ENCODE results near the gene CEP57L1.
A peak's percentile ranks its signal among the peaks of the same experiment; 100 is the strongest.
"Not testable (repeated sequence)": the region's sequence is repeated elsewhere in the genome, so short reads cannot be mapped to it uniquely, and the experiment has no call there.

CEP57L1 gene

GRCh38 chr6:109087661-109088264 is 7.5 kb upstream of the CEP57L1 start:
- no peak overlapping the region for H3K27ac Mint-ChIP-seq
- no peak overlapping the region for H3K4me3 Mint-ChIP-seq

GRCh38 chr6:109088995-109089394 is 6.3 kb upstream of the CEP57L1 start:
- no peak for DNase-seq (ENCODE audit: low spot score in 2 of 2)
- Mint-ChIP-seq H3K4me1 (peaks cover 40% of the 10 kb centered on the region), H3K9me3 (no peaks in the 10 kb centered on the region), H3K4me3 (no peak overlapping the region), H3K36me3 (no peaks in the 10 kb centered on the region), H3K27ac (no peak overlapping the region)
- ATAC-seq, result no peak

More at GRCh38 chr6:109087661-109088264, 7.5 kb upstream of the CEP57L1 start:
- Mint-ChIP-seq H3K36me3 (no peaks in the 10 kb centered on the region), H3K4me1 (peaks cover 38% of the 10 kb centered on the region), H3K9me3 (no peaks in the 10 kb centered on the region)
- no peak for DNase-seq (ENCODE audit: low spot score in 2 of 2)
- no peak for ATAC-seq

DNA sequence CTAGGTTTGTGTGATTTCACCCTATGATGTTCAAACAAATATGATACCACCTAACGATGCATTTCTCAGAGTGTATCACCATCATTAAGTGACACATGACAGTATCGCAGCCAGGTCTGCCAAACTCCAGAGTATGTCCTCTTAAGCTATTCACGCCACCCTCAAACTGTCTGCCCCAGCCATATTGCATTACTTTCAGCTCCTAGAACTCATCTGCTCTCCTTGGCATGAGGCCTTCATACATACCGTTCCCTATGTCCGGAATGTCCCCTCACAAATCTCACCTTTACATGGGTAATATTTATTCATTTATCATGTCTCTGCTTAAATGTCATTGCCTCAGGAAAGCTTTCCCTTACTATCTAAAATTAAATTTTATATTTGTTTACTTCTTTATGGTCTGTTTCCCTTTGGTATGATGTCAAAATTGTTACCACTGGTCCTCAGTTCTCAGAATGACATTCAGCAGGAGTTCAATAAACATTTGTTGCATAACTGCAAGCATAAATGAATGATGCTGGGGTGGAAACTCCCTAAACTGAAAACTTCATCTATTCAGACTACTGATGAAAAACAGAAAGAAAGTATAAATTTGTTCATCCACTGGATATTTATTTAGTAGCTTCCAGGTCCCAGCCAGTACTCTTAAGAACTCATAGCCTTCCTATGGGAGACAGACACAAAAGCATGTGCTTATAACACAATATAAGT is 3.8 kb upstream of the CEP57L1 start:
- no peak for ATAC-seq
- peak overlapping the region; percentile 88 for H3K4me3 Mint-ChIP-seq
- DNase-seq (ENCODE audit: low spot score in 2 of 2), result no peak
- H3K9me3 Mint-ChIP-seq, result no peaks in the 10 kb centered on the region
- H3K4me1 Mint-ChIP-seq, result peaks cover 50% of the 10 kb centered on the region
- H3K36me3 Mint-ChIP-seq, result peaks cover 10% of the 10 kb centered on the region
- no peak overlapping the region for H3K27ac Mint-ChIP-seq

GRCh38 chr6:109092074-109092473 is 3.2 kb upstream of the CEP57L1 start:
- no peak for ATAC-seq
- no peak overlapping the region for H3K27ac Mint-ChIP-seq

DNA sequence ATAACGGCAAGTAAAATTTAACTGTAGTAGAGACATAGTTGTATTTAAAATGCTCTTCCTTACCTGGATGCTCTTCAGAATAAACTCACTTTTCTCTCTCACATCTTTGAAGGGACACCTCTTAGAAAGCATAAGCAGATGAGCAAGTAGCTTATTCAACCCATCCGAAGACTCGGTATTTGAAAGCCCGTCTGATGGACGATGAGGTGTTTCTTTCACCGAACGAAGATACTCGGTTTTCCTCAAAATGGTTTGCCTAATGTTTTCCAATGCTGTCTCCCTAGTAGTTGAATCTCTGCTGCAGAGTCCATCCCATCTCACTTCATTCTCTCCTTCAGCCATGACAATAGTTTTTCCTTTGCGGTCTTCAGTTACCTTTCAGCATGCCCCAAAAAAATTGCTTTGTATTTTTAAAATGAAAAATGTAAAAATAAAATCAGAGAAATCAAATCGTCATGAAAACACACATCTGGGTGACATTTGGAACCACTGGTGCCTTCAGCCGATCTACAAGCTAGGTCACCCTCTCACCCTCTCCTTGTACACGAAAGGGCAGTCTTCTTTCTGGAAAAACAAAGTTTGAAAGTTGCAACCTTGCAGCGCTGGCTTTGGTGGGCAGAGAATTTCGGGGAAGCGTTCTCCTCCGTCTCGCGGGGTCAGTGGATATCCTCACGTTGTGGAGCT is 1.4 kb upstream of the CEP57L1 start:
- ATAC-seq (no peak), DNase-seq (ENCODE audit: low spot score in 2 of 2) (no peak)
- Mint-ChIP-seq H3K4me1 (peaks cover 42% of the 10 kb centered on the region), H3K4me3 (peak overlapping the region; percentile 88), H3K27ac (peak overlapping the region; percentile 98), H3K36me3 (peaks cover 10% of the 10 kb centered on the region), H3K9me3 (no peaks in the 10 kb centered on the region)

More at GRCh38 chr6:109092074-109092473, 3.2 kb upstream of the CEP57L1 start:
- DNase-seq (ENCODE audit: low spot score in 2 of 2), result no peak
- Mint-ChIP-seq H3K4me1 (peaks cover 49% of the 10 kb centered on the region), H3K36me3 (peaks cover 10% of the 10 kb centered on the region), H3K9me3 (no peaks in the 10 kb centered on the region), H3K4me3 (peak overlapping the region; percentile 88)

GRCh38 chr6:109094416-109095035 is 781 bp upstream of the CEP57L1 start, which contains the start of gene SESN1:
Gene SESN1, minus strand, starts transcription at chr6:109094846. Its CDS starts 773 bp downstream, at chr6:109094073.
- Mint-ChIP-seq H3K9me3 (no peaks in the 10 kb centered on the region), H3K4me1 (peaks cover 40% of the 10 kb centered on the region), H3K4me3 (peak within 1 kb of the TSS; percentile 88), H3K36me3 (peaks cover 10% of the 10 kb centered on the region), H3K27ac (peak within 1 kb of the TSS; percentile 98)
- ATAC-seq (peak; percentile 84), DNase-seq (ENCODE audit: low spot score in 2 of 2) (peak; percentile 70 to 92)

- Mint-ChIP-seq H3K9me3 (no peaks in the 10 kb centered on the region), H3K36me3 (peaks cover 14% of the 10 kb centered on the region), H3K4me1 (peaks cover 35% of the 10 kb centered on the region), H3K27ac (peak overlapping the region; percentile 98), H3K4me3 (peak overlapping the region; percentile 88)
- DNase-seq (ENCODE audit: low spot score in 2 of 2) (no peak), ATAC-seq (no peak)
These were observed 453 bp downstream of the CEP57L1 start for GRCh38 chr6:109095835-109096084.

- Mint-ChIP-seq H3K9me3 (no peaks in the 10 kb centered on the region), H3K27ac (peak overlapping the region; percentile 98), H3K4me3 (peak overlapping the region; percentile 88), H3K4me1 (peaks cover 33% of the 10 kb centered on the region), H3K36me3 (peaks cover 14% of the 10 kb centered on the region)
- no peak for ATAC-seq
- DNase-seq (ENCODE audit: low spot score in 2 of 2), result no peak
These were observed 901 bp downstream of the CEP57L1 start for GRCh38 chr6:109096208-109096607.

DNA sequence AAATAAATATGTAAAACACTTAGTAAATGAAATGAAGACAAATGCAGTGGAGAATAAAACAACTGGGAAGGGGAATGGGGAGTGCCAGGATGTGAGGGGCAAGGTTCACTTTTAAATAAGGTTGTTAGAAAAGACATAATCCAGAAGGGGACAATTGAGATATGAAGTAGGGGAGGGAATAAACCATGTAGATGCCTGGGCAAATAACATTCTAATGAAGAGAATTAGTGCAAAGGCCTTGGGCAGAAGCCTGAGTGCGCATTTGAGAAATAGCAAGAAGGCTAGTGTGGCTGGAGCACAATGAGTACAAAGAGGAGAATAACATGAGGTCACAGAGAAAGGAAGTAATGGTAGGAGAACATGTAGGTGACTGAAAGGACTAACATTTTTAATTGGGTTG is 2.4 kb downstream of the CEP57L1 start:
- Mint-ChIP-seq H3K27ac (no peak overlapping the region), H3K4me3 (no peak overlapping the region), H3K9me3 (no peaks in the 10 kb centered on the region), H3K4me1 (peaks cover 18% of the 10 kb centered on the region), H3K36me3 (peaks cover 14% of the 10 kb centered on the region)
- ATAC-seq (no peak), DNase-seq (ENCODE audit: low spot score in 2 of 2) (no peak)

- Mint-ChIP-seq H3K36me3 (peaks cover 5% of the 10 kb centered on the region), H3K4me3 (no peak overlapping the region), H3K27ac (no peak overlapping the region), H3K4me1 (peaks cover 13% of the 10 kb centered on the region), H3K9me3 (no peaks in the 10 kb centered on the region)
- ATAC-seq (no peak), DNase-seq (ENCODE audit: low spot score in 2 of 2) (no peak)
These were observed 7.5 kb downstream of the CEP57L1 start for GRCh38 chr6:109102762-109103161.

- peaks cover 5% of the 10 kb centered on the region for H3K36me3 Mint-ChIP-seq
- no peak overlapping the region for H3K27ac Mint-ChIP-seq
- peak; percentile 79 for ATAC-seq
- no peak overlapping the region for H3K4me3 Mint-ChIP-seq
- H3K9me3 Mint-ChIP-seq, result no peaks in the 10 kb centered on the region
- DNase-seq (ENCODE audit: low spot score in 2 of 2), result no peak
- peaks cover 10% of the 10 kb centered on the region for H3K4me1 Mint-ChIP-seq
These were observed 8.6 kb downstream of the CEP57L1 start for GRCh38 chr6:109103942-109104341.

DNA sequence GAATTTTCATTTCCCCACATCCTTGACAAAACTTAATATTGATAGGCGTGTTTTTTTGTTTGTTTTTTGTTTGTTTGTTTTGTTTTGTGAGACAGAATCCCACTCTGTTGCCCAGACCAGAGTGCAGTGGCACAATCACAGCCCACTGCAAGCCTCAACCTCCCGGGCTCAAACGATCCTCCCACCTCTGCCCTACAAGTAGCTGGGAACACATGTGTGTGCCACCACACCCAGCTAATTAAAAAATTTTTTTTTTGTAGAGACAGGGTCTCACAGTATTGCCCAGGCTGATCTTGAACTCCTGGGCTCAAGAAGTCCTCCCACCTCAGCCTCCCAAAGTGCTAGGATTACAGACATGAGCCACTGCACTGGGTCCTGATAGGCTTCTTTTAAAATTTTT is 9.2 kb downstream of the CEP57L1 start:
- no peak for ATAC-seq
- peaks cover 5% of the 10 kb centered on the region for H3K36me3 Mint-ChIP-seq
- DNase-seq (ENCODE audit: low spot score in 2 of 2), result no peak
- H3K9me3 Mint-ChIP-seq, result no peaks in the 10 kb centered on the region
- H3K4me1 Mint-ChIP-seq, result peaks cover 8% of the 10 kb centered on the region
- H3K4me3 Mint-ChIP-seq, result no peak overlapping the region
- no peak overlapping the region for H3K27ac Mint-ChIP-seq

- DNase-seq (ENCODE audit: low spot score in 2 of 2) (no peak), ATAC-seq (no peak)
- Mint-ChIP-seq H3K9me3 (no peaks in the 10 kb centered on the region), H3K4me3 (no peak overlapping the region), H3K27ac (no peak overlapping the region), H3K36me3 (no peaks in the 10 kb centered on the region), H3K4me1 (peaks cover 8% of the 10 kb centered on the region)
These were observed 10.4 kb downstream of the CEP57L1 start for GRCh38 chr6:109105681-109106080.

DNA sequence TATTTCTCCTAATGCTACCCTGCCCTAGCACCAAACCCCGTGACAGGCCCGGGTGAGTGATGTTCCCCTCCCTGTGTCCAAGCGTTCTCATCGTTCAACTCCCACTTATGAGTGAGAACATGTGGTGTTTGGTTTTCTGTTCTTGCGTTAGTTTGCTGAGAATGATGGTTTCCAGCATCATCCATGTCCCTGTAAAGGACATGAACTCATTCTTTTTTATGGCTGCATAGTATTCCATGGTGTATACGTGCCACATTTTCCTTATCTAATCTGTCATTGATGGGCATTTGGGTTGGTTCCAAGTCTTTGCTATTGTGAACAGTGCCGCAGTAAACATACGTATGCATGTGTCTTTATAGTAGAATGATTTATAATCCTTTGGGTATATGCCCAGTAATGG is 14.4 kb downstream of the CEP57L1 start:
- not testable (repeated sequence) for H3K27ac Mint-ChIP-seq; H3K9me3 Mint-ChIP-seq; ATAC-seq; H3K36me3 Mint-ChIP-seq; DNase-seq (ENCODE audit: low spot score in 2 of 2); H3K4me3 Mint-ChIP-seq
- H3K4me1 Mint-ChIP-seq, result peaks cover 10% of the 10 kb centered on the region

DNA sequence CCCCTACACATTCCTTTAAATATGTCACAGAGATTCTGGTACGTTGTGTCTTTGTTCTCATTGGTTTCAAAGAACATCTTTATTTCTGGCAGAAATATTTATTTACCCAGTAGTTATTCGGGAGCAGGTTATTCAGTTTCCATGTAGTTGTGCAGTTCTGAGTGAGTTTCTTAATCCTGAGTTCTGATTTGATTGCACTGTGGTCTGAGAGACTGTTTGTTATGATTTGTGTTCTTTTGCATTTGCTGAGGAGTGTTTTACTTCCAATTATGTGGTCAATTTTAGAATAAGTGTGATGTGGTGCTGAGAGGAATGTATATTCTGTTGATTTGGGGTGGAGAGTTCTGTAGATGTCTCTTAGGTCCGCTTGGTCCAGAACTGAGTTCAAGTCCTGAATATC is 17.4 kb downstream of the CEP57L1 start:
- not testable (repeated sequence) for H3K27ac Mint-ChIP-seq; H3K36me3 Mint-ChIP-seq; H3K9me3 Mint-ChIP-seq; DNase-seq (ENCODE audit: low spot score in 2 of 2); ATAC-seq; H3K4me3 Mint-ChIP-seq
- peaks cover 10% of the 10 kb centered on the region for H3K4me1 Mint-ChIP-seq

Data from stimulated activated effector memory CD8-positive, alpha-beta T cell treated with anti-CD3 and anti-CD28 coated beads, Interleukin-12 subunit alpha, Interleukin-12 subunit beta, amount 100 ng/mL, for 72 hours (primary cell).